Tibial nerve (tissue), 4 donors: ENCODE data around the gene KLK3. TPM values are rescaled to one million over a fixed set of nuclear protein-coding genes. Genes with fewer than 3 reads are reported as not detected.

Experiments
- DNase-seq, 2 donors: peaks; one replicate each; pipeline ENCODE4 v3.0.0-alpha.2; 2019; ENCODE audit warnings: low spot score in 2 of 2
- H3K27ac ChIP-seq, 4 donors: fragments of 200-600 bp; sonication (generic) in 3 of 4; one replicate each; pipeline ENCODE4 v1.5.1; 2017 to 2019; ENCODE audit warnings: mild to moderate bottlenecking in 1 of 4
- H3K27me3 ChIP-seq, 2 donors: fragments of 200-600 bp; sonication (generic) in 1 of 2; one replicate each; pipeline versions ENCODE4 v1.5.1 to v1.6.0; 2017 to 2019
- H3K36me3 ChIP-seq, 3 donors: fragments of 200-600 bp; sonication (generic); one replicate each; pipeline ENCODE4 v1.5.1; 2018 to 2019
- H3K4me1 ChIP-seq, 4 donors: fragments of 200-600 bp; sonication (generic) in 3 of 4; one replicate each; pipeline ENCODE4 v1.5.1; 2017 to 2019
- H3K4me3 ChIP-seq, 4 donors: fragments of 200-600 bp; sonication (generic) in 3 of 4; one replicate each; pipeline ENCODE4 v1.5.1; 2017 to 2019; ENCODE audit warnings: mild to moderate bottlenecking in 1 of 4, moderate library complexity in 1 of 4
- H3K9me3 ChIP-seq, 4 donors: fragments of 200-600 bp; sonication (generic) in 3 of 4; one replicate each; pipeline ENCODE4 v1.5.1; 2017 to 2019
- CTCF ChIP-seq, 5 experiments: fragments of 200-600 bp in 3 of 5; fragments of 450-650 bp in 2 of 5; sonication (generic) in 3 of 5; IDR thresholded peaks; one replicate each; pipeline ENCODE4 v1.5.1; 2016 to 2019; ENCODE audit warnings: antibody characterized with exemption in 5 of 5, mild to moderate bottlenecking in 3 of 5, moderate library complexity in 2 of 5
- EP300 ChIP-seq, 2 donors: sonication (generic); formaldehyde crosslinking; IDR thresholded peaks; one replicate each; pipeline ENCODE4 v1.6.1; 2017; ENCODE audit warnings: antibody characterized with exemption in 2 of 2, mild to moderate bottlenecking in 1 of 2
- POLR2A ChIP-seq, 2 donors: fragments of 450-650 bp; IDR thresholded peaks; one replicate each; pipeline ENCODE4 v1.6.1; 2017; ENCODE audit warnings: antibody characterized with exemption in 2 of 2, mild to moderate bottlenecking in 2 of 2, moderate library complexity in 2 of 2
- WGBS, 2 donors: methylation state at CpG; one replicate each; pipeline ENCODE4 v1.1.5; 2018; 5-methylcytosine and 5-hydroxymethylcytosine counted together
- total RNA-seq, 4 donors: library from RNA; depleted of rRNA; stranded (reverse); fragments of >200 nt; gene quantifications; one replicate each; pipeline ENCODE4 v1.1.0, GENCODE V29; 2016

KLK3 gene
- total RNA-seq, 4 donors from 2014 or later = not detected

GRCh38 chr19:50896591-50897190 lies 42.0 kb downstream of the KLK3 start:
- Histone ChIP-seq H3K4me3 (no peak overlapping the region), H3K36me3 (no peaks in the 10 kb centered on the region), H3K27me3 (no peaks in the 10 kb centered on the region), H3K27ac (no peak overlapping the region), H3K4me1 (no peaks in the 10 kb centered on the region), H3K9me3 (no peaks in the 10 kb centered on the region)
- whole genome bisulfite sequencing, 2 donors = 68 to 71% methylated on average over 6 of the region's 6 CpGs
- no peak for TF ChIP-seq CTCF (IDR thresholded peaks at IDR 0.05)
- no peak for DNase-seq

GRCh38 chr19:50897191-50897607 lies 42.5 kb downstream of the KLK3 start:
- H3K4me3 ChIP-seq = no peak overlapping the region
- no peaks in the 10 kb centered on the region for H3K4me1 ChIP-seq
- no peaks in the 10 kb centered on the region for H3K27me3 ChIP-seq
- no peak overlapping the region for H3K27ac ChIP-seq
- TF ChIP-seq EP300 (IDR thresholded peaks at IDR 0.05) = no peak
- TF ChIP-seq POLR2A (IDR thresholded peaks at IDR 0.05) = no peak
- TF ChIP-seq CTCF (IDR thresholded peaks at IDR 0.05) = no peak
- WGBS, 2 donors = 50 to 83% methylated on average over 3 of the region's 3 CpGs
- no peak for DNase-seq
- H3K36me3 ChIP-seq = no peaks in the 10 kb centered on the region
- no peaks in the 10 kb centered on the region for H3K9me3 ChIP-seq

- no peak for TF ChIP-seq EP300 (IDR thresholded peaks at IDR 0.05)
Measured at GRCh38 chr19:50897612-50898011, 42.9 kb downstream of the KLK3 start.

GRCh38 chr19:50898018-50898417 lies 43.3 kb downstream of the KLK3 start:
- Histone ChIP-seq H3K27ac (no peak overlapping the region), H3K9me3 (no peaks in the 10 kb centered on the region), H3K27me3 (no peaks in the 10 kb centered on the region), H3K36me3 (no peaks in the 10 kb centered on the region), H3K4me3 (no peak overlapping the region), H3K4me1 (no peaks in the 10 kb centered on the region)
- DNase-seq = no peak
- TF ChIP-seq POLR2A (IDR thresholded peaks at IDR 0.05) (no peak), CTCF (IDR thresholded peaks at IDR 0.05) (no peak), EP300 (IDR thresholded peaks at IDR 0.05) (no peak)
- 80 to 82% methylated on average over 4 of the region's 4 CpGs for WGBS, 2 donors

More at GRCh38 chr19:50897612-50898011, 42.9 kb downstream of the KLK3 start:
- DNase-seq = no peak
- Histone ChIP-seq H3K4me1 (no peaks in the 10 kb centered on the region), H3K9me3 (no peaks in the 10 kb centered on the region), H3K27ac (no peak overlapping the region), H3K4me3 (no peak overlapping the region), H3K27me3 (no peaks in the 10 kb centered on the region), H3K36me3 (no peaks in the 10 kb centered on the region)
- WGBS, 2 donors = 67 to 85% methylated on average over 3 of the region's 3 CpGs

- no peak overlapping the region for H3K4me3 ChIP-seq
- no peaks in the 10 kb centered on the region for H3K4me1 ChIP-seq
- no peak for DNase-seq
- no peak for TF ChIP-seq EP300 (IDR thresholded peaks at IDR 0.05)
- no peaks in the 10 kb centered on the region for H3K27me3 ChIP-seq
- H3K27ac ChIP-seq = no peak overlapping the region
- H3K36me3 ChIP-seq = no peaks in the 10 kb centered on the region
- 89 to 92% methylated on average over 3 of the region's 3 CpGs for WGBS, 2 donors
- no peaks in the 10 kb centered on the region for H3K9me3 ChIP-seq
Measured at GRCh38 chr19:50899569-50899968, 44.9 kb downstream of the KLK3 start.

- Histone ChIP-seq H3K4me1 (no peaks in the 10 kb centered on the region), H3K4me3 (no peak overlapping the region), H3K36me3 (no peaks in the 10 kb centered on the region), H3K27me3 (peaks cover 0 to 5% of the 10 kb centered on the region in 2 donors), H3K27ac (no peak overlapping the region), H3K9me3 (no peaks in the 10 kb centered on the region)
- DNase-seq = no peak
- TF ChIP-seq EP300 (IDR thresholded peaks at IDR 0.05) (no peak), CTCF (IDR thresholded peaks at IDR 0.05) (no peak), POLR2A (IDR thresholded peaks at IDR 0.05) (no peak)
- 54 to 59% methylated on average over 4 of the region's 4 CpGs for WGBS, 2 donors
Measured at GRCh38 chr19:50902640-50903039, 47.9 kb downstream of the KLK3 start.
